ENCODE results near the gene CNTROB. TPM values are rescaled to one million over a fixed set of nuclear protein-coding genes. Genes with fewer than 3 reads are reported as not detected.

CNTROB gene
- total and polyA plus RNA-seq, 9 donors = 15.0 to 27.3 (median 25.3) TPM

DNA sequence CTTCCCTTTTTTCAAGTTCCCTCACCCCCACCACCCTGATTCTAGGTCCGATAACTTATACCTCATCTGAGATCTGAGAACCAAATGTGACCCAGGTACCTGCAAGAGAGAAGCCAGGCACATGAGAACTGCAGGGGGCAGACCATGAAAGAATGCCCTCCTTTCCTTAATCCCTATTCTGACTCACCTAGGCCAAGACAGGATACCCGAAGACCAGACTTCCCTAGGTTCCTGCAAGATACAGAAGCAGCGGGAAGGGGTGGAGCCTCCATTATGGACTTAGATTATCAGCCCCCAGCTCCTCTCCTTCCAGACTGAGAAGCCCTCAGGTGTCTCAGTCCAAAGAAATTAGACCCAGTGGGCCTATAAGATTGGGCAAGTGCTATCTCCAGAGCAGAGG lies 4.4 kb upstream of the CNTROB start:
- Histone ChIP-seq H3K4me1 (ENCODE audit: insufficient read depth) (peaks cover 4% of the 10 kb centered on the region), H3K4me3 (no peak overlapping the region), H3K9me3 (no peaks in the 10 kb centered on the region), H3K27me3 (no peaks in the 10 kb centered on the region), H3K36me3 (no peaks in the 10 kb centered on the region), H3K27ac (no peak overlapping the region)
- TF ChIP-seq POLR2A (IDR thresholded peaks at IDR 0.05) (no peak), CTCF (IDR thresholded peaks at IDR 0.05) (no peak), EP300 (IDR thresholded peaks at IDR 0.05) (no peak)
- WGBS, 3 donors = 88 to 93% (median 88%) methylated on average over 3 of the region's 3 CpGs
- intact Hi-C loops (cut with DNase I) = loop anchor here in 1 of 4 donors (10.0 kb wide), 1 partner anchor 57 kb away; no protein-coding TSS in a partner anchor
- DNase-seq = no peak

- peaks cover 4% of the 10 kb centered on the region for H3K4me1 ChIP-seq (ENCODE audit: insufficient read depth)
- no peaks in the 10 kb centered on the region for H3K9me3 ChIP-seq
- TF ChIP-seq POLR2A (IDR thresholded peaks at IDR 0.05) (no peak), CTCF (IDR thresholded peaks at IDR 0.05) (no peak), EP300 (IDR thresholded peaks at IDR 0.05) (no peak)
- 6 to 19% (median 11%) methylated on average over 47 to 67 of the region's 67 CpGs for WGBS, 3 donors
- peak; percentile 54 to 79 (median 66) for DNase-seq
- H3K36me3 ChIP-seq = no peaks in the 10 kb centered on the region
- intact Hi-C loops (cut with DNase I) = loop anchor here in 2 of 4 donors (2.0 to 10.0 kb wide), 3 partner anchors 13 to 368 kb away; partner anchors contain the start of genes RNF227 (in 1 of the 2) and SLC25A35 (in 1 of the 2)
- H3K27me3 ChIP-seq = no peaks in the 10 kb centered on the region
- peak within 1 kb of the TSS in 1 of 2 donors; percentile 45 for H3K27ac ChIP-seq
- H3K4me3 ChIP-seq = peak within 1 kb of the TSS; percentile 41
These were observed 2.6 kb upstream of the CNTROB start, which contains the start of gene KCNAB3 for GRCh38 chr17:7929158-7930023. KCNAB3 (minus strand) TSS chr17:7929856; CDS start chr17:7929435, 421 bp downstream.

DNA sequence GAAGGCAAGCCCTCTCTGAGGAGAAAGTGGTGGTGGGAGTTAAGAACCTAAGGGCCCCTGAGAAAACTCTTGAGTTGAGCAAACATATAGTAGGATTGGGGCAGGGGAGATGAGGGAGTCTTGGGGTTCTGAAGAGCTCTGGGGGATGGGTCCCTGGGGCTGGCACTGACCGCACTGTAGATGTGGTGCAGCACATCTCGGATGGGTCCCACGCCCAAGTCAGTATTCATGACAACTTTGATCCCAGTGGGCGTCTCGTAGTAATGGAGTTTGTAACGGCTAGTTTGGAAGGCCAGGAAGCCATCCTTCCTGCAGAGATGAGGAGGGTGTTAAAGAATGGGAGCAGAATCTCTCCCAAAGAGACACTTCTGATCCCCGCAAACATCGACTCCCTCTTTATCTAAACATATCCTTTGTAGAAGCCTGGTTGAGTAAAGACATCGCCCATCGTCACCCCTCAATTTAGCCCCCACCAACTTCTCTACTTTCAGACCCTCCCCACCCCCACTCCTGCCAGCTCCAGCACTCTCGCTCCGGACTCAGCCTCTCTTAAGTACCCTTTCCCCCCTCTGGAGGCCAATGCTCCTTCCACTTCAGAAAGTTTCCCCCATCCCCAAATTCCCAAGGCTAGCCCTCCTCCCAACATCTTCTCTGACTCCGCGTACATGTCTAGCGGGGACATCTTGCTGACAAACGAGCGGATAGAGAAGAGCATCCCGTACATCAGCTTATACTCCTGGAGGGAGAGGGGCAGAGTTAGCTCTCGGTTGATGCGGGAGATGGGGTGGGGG lies 970 bp upstream of the CNTROB start:
- H3K36me3 ChIP-seq = no peaks in the 10 kb centered on the region
- peak overlapping the region; percentile 84 for H3K4me3 ChIP-seq
- WGBS, 3 donors = 35 to 41% (median 37%) methylated on average over 20 of the region's 20 CpGs
- TF ChIP-seq CTCF (IDR thresholded peaks at IDR 0.05) = no peak
- no peak for TF ChIP-seq EP300 (IDR thresholded peaks at IDR 0.05)
- TF ChIP-seq POLR2A (IDR thresholded peaks at IDR 0.05) = no peak
- H3K27ac ChIP-seq = no peak overlapping the region
- H3K27me3 ChIP-seq = no peaks in the 10 kb centered on the region
- peak in 2 of 5 donors; percentile 36 for DNase-seq
- H3K9me3 ChIP-seq = no peaks in the 10 kb centered on the region
- intact Hi-C loops (cut with DNase I) = loop anchor here in 2 of 4 donors (2.0 to 5.0 kb wide), 2 partner anchors 14 to 366 kb away; partner anchors contain the start of genes RNF227 (in 1 of the 2) and SLC25A35 (in 1 of the 2)
- H3K4me1 ChIP-seq (ENCODE audit: insufficient read depth) = peaks cover 4% of the 10 kb centered on the region

DNA sequence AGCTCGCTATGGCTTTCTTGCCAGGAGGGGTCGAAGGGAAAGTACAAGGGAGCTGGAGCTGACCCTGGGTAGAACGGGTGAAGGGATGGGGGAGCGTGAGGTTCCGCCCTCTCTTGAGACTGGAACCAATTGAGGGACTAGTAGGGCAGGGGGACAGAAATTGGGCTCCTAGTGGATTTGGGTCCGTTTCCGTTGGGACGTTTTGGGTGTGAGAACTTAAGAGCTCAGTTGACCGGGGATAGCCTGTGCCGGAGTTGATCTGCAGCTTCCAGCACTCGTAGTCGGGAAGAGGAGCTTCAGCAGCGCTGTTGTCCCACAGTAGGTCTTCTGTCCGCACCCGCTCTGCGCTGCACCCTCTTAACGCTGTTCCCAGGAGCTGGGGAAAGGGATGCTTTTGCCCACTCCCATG lies 481 bp downstream of the CNTROB start:
- Histone ChIP-seq H3K4me3 (peak overlapping the region; percentile 84), H3K9me3 (no peaks in the 10 kb centered on the region), H3K4me1 (ENCODE audit: insufficient read depth) (peaks cover 4% of the 10 kb centered on the region), H3K27me3 (no peaks in the 10 kb centered on the region), H3K36me3 (no peaks in the 10 kb centered on the region), H3K27ac (peak overlapping the region; percentile 1 to 36)
- WGBS, 3 donors = 1% methylated on average over 17 of the region's 17 CpGs
- TF ChIP-seq CTCF (IDR thresholded peaks at IDR 0.05) (no peak), EP300 (IDR thresholded peaks at IDR 0.05) (no peak), POLR2A (IDR thresholded peaks at IDR 0.05) (no peak)
- intact Hi-C loops (cut with DNase I) = loop anchor here in 1 of 4 donors (5.0 kb wide), 1 partner anchor 365 kb away; the partner anchor contains the start of gene SLC25A35
- peak in 4 of 5 donors; percentile 36 to 54 (median 47) for DNase-seq
